IPS DF 4.7 (cell line): ENCODE data around the gene CELF3.
"Not testable (repeated sequence)": the region's sequence is repeated elsewhere in the genome, so short reads cannot be mapped to it uniquely, and the experiment has no call there.

Experiments
- DNase-seq: peaks from one replicate; pipeline ENCODE4 v3.0.0-alpha.2; 2013; ENCODE audit warnings: low spot score; ENCODE audit errors: extremely low read depth

Gene CELF3

GRCh38 chr1:151716771-151717631, at the start of gene CELF3:
Gene CELF3, minus strand, starts transcription at chr1:151716803. Its CDS starts 783 bp downstream, at chr1:151716020.
- no peak for DNase-seq

DNA sequence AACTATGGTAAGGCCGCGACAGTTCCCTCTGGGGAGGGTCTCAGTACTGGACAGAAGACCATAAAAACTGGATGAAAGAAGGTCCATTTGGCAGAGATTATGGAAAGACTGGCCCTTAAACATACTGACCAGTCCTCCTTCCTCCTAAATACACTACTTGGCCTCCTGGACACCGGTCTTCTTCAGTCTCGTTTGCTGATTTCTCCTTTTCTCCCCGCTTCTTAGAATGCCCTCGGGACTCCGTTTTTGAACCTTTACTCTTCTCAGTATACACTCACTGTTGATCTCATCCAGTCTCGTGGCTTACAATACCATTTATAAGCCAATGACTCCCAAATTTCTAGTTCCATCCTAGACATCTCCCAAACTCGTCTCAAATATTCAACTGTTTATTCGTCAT, 47.4 kb upstream of the CELF3 start:
- DNase-seq: no peak

DNA sequence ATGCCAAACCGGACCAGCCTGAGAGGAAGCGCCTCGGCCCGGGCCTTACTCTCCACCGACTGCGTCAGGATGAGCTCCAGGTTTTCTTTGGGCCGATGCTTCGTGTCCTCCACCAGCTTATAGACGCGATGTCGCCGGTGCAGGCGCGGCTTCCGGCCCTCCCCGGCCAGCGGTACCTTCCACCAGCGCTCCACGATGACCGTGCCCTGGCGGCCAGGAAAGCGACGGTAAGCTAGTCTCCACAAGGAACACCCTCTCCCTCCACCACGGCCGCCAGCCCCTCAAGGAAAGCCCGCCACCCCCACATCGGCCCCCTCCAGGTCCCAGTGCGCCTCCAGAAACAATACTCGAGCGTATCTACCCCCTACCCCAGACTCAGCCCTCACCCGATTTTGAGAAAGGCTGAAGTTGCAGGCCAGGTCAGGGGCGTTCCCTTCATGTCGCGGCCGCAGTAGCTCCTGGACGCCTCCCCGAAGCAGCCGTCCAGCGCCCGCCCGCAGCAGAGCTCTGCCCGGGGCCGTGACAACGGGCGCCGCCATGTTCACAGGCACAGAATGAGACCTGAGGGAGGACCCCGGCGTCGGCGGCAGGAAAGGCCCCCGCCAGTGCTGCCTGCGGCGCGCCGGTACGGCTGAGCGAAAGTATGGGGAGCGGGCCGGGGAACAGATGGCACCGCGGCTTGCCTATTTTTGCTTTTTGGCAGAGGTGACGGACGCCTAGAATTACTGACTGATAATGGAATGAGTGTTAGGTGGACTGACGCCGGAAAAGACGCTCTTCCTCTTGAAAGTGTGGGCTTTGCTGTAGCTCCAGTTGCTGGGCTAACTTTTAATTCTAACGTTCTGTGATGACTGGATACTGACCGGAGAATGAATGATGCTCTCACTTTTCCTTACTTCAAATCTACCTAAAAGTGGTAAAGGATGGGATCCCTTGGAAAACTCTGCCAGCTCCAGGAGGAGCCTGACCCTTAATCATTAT, 46.6 kb upstream of the CELF3 start, which contains the start of gene MRPL9:
TSS of gene MRPL9 (minus strand) at position 556 of the 981 bp plus-strand sequence. CDS start at position 539, 17 bp downstream.
- peak; percentile 14 for DNase-seq

DNA sequence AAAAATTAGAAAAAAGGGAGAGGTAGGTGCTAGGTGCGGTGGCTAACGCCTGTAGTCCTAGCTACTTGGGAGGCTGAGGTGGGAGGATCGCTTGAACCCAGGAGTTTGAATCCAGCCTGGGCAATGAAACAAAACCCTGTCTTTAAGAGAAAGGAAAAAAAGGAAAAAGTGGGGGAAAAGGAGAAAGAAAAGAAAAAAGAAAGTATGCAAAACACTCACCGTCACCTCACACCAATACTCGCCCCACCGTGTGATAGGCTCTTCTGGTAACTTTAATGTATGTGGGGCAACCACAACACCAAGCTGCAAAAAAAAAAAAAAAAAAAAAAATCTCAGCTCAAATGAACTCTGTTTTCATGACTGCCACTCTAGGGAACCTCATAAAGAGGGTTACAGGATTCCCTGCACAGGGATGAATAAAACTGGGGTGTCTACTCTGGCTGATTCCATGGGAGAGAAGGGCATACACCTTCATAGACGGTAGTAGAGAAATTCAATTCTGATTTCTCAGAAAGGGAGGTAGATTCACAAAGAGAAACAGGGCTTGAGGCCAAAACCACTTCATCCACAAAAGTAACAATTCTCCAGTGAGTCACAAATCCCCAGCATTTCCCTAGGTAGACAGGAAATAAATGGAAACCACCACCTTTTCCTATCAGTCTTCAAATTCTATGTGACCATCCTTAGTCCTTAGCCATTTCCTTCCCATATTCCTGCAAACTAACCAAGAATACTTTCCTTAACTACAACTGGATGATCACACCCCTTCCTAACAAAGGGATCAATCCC, 44.2 kb upstream of the CELF3 start:
- DNase-seq: no peak

DNA sequence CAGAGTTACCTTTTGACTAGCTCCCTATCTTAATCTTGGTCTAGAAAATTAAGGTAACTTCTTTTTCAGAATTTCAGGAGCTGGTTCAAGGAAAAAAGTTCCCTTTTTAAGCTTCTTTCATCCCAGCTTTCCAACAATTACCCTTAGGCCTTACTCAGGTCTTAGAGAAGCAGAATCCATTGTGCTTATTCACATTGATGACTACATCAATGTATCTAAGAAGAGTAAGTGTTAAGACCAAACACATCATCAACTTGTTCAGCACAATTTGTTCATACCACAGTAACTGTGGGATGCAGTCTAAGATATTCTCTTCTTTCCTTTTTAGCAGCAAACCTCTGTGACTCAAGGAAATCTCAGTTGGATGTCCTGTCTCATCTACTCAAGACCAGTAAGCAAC, 42.6 kb upstream of the CELF3 start:
- DNase-seq: no peak

- DNase-seq: no peak
Measured at GRCh38 chr1:151756291-151756690, 39.7 kb upstream of the CELF3 start.

DNA sequence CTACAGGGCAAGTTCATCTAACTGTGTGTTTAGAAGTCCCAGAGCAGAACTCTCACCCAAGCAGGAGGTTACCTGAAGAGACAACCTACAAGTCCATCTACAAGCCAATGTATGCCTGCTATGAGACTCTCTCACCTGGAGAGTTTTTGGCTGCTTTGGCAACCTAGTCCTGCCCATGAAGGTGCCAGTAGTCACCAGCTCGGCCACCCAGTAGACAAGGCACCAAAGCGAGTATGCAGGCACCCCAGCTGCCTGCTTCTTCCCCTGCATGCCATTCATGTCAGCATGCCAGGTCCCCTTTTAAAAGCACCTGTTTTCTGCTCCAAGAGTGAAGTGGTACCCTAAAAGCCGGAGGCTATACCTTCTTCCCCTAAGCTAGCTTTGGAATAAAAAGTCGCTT, 24.9 kb upstream of the CELF3 start:
- DNase-seq: no peak

DNA sequence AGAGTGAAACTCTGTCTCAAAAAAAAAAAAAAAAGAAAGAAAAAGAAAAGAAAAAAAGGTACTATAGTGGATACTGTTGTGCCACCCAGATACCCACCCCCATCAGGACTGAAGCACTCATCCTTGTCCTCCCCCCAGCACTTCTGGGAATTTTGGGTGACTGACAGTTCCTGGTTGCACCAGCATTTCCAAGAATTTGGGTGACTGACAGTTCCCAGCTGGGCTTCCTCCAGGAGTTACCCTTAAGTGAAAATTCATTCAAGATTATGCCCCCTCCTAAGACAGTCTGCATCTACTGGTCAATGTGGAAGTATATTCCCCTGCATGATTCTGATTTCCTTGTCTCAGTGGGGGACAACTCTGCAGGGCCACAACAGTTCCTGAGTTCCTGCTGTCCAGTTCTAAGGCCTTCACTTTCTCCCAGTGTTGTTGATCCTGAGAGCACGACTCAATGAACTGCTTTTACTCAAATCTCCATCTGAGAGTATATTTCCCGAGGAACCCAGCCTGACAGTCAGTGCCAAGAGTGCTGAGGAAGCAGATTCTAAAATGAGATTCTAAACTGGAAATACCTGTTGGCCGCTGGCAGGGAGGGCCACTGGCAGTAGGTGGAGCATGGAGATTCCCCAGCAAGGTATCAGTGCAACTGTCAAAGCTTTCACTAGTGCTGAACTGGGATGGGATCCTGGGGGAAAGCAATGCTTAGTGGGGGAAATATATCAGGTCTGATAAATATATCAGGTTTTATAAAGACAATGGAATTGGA, 23.2 kb upstream of the CELF3 start:
- DNase-seq: no peak

- DNase-seq: no peak
Measured at GRCh38 chr1:151737479-151737878, 20.9 kb upstream of the CELF3 start.

- DNase-seq: no peak
Measured at GRCh38 chr1:151737026-151737425, 20.4 kb upstream of the CELF3 start.

- not testable (repeated sequence) for DNase-seq
Measured at GRCh38 chr1:151733995-151734394, 17.4 kb upstream of the CELF3 start.

- DNase-seq: no peak
Measured at GRCh38 chr1:151733126-151733525, 16.5 kb upstream of the CELF3 start.

DNA sequence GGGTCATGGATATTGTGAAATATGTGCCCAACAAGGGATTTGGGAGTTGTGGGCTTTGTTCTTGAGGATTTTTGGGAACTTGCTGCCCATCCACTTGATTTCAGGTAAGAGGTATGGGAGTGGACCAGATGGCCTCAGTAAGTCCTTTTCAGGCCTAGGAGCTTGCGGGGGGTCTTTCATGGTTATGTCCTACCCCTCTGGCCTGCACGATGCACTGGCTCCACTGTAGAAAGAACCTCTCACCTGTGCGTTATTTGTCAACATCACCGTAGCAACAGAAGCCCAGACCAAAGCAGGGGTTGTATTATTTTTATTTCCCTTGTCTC, 13.3 kb upstream of the CELF3 start:
- no peak for DNase-seq

GRCh38 chr1:151729157-151729965, 12.8 kb upstream of the CELF3 start:
- no peak for DNase-seq

DNA sequence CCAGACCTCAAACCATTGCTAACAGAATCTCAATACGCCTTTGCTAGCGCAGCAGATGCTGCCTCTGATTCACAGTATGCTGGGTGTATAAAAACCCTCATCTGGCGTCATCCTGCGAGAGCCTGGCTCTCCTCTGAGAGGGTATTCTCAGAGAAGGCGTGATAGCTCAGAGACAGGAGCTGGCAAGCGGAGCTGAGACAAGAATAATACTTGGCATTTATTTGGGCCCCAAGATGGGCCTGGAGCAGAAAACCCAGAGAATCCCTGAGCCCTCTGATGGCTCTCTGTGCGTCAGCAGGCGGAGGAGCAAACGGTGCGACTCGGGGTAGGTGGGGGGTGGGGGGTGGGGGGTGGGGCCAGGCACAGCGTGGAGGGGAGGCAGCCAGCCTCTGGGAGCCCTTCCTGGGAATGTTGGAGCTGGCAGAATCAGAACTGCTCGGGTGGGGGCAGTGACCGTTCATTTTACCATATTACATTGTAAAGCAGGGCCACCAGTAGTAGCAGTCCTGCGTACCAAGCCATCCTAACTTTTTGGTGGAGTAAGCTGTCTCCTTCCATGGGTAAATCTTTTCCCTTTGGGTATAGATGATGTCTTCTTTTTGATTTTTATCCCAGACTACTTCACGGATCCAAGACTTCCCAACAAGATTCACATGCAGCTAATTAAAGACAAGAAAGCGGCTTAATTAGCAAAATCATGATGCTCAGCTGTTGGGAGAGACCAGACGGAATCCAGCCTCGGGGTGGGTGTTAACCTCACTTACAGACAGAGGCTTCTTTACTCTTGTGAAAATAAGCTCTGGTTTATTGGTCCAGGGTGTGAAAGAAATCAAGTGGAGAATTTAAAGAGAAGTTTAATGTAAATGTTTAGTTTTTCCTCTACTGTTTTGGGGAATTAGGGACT, 11.8 kb upstream of the CELF3 start:
- DNase-seq: no peak

- DNase-seq: no peak
Measured at GRCh38 chr1:151723726-151724370, 7.2 kb upstream of the CELF3 start.

DNA sequence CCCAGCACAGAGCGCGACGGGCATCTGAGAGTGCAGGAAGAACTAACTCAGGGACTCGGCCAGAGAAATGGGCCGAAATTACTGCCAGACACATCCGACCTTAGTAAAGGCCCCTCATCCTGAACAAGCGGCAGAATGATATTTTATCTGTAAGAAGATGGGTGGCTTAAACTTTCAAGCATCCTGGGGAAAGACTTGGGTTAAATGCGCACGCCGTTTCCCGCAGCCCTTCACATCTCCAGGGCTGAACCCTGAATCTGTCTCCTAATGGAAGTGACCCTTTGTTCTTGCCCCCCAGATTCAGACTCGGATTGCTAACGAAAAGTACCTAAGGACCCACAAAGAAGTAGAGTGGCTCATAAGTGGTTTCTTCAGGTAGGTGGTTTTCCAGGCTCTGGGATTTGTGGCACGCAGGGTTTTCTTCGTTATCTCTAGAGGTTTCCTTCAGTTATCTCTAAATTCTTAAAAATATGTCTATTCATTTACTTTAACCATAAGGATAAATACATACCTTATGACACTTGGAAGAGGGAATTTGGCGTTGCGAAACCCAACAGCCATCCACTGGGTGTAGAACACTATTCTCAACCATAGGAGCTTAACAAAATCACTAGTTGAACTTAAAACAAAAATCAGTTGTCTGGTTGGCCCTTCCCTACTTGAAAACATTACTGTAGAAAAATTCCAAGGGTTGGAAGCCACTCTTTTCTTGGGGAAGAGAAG, 5.3 kb upstream of the CELF3 start:
- no peak for DNase-seq
